GM21447 (cell line): Measurements from ENCODE around the gene KIAA0825.

Experiments
- ATAC-seq: cut with Tn5 transposase; IDR thresholded peaks from one replicate; pipeline ENCODE4 v1.9.1; 2021; ENCODE audit not compliant: unreplicated experiment

The KIAA0825 gene

GRCh38 chr5:94260096-94260495 lies 358.3 kb downstream of the KIAA0825 start:
- ATAC-seq: no peak

GRCh38 chr5:94254214-94254613 lies 364.2 kb downstream of the KIAA0825 start:
- no peak for ATAC-seq

DNA sequence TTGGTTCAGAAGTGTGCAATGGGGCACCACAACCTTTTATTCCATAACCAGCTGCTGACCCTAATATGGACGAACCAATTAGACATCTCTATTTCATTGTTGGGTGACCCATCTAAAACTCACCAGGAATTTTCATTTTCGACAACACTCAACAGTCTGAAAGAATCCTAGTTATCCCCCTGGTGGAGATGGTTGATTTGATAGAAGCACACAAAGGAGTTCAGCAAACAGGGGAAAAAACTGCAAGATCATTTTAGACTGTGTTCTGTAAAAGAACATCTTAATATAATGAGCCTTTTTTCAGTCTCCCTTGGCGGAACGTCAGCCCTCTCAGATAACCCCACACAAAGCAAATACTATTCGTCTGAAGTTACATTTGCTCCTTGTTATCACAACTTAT lies 367.4 kb downstream of the KIAA0825 start:
- ATAC-seq: no peak

DNA sequence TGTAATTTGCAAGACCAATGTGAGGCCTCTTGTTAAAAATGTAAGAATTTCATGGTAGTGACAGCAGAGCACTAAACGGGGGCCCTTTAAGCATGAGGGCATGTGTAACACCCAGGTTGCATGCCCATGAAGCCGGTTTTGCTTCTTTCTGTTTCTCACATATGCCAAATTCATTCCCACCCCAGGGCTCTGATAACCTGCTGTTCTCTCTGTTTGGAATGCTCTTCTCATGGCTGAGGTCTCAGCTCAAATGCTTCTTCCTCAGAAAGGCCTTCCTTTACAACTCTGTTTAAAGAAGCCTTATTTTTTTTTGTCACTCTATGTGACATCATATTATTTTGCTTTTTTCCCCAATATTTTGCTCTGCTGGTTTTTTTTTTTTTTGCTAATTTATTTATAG lies 369.0 kb downstream of the KIAA0825 start:
- ATAC-seq: no peak

GRCh38 chr5:94248175-94248875 lies 370.1 kb downstream of the KIAA0825 start:
- ATAC-seq: no peak

DNA sequence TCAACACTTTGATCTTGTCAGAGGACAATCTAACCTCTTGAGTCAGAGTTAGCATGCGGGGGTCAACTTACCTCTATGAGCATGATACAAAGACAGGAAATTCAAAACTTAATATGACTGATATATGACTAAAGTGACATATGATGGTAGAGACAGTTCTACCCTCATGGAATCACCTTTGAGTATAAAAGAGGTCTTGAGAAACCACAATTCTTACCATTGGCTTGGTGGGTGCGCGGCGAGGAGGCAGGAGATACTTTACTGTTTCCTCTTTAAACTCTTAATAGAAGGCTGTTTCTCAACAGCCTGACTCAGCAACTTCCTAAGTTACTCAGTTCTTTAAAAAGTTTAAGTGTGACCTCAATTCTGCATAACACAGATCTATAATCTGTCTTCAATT lies 372.8 kb downstream of the KIAA0825 start:
- no peak for ATAC-seq

- ATAC-seq: no peak
Measured at GRCh38 chr5:94244921-94245320, 373.5 kb downstream of the KIAA0825 start.

DNA sequence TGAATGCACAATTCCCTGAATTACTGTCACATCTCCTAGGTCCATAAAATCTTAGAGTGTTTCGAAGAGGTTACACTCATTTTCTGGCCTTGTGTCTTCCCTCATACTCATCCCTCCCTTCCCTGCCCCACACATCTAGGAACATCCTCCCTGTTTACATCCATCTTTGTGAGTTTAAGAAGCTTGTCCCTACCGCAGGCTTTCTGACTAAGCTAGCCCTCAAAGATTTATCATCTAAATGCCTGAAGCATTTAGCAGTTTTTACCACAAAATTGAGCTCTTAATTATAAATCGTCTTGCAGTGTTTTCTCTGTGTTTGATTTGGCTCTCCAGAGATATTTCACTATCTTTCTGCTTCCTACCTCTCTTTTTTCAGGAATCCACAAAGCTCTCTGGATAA lies 374.8 kb downstream of the KIAA0825 start:
- no peak for ATAC-seq

DNA sequence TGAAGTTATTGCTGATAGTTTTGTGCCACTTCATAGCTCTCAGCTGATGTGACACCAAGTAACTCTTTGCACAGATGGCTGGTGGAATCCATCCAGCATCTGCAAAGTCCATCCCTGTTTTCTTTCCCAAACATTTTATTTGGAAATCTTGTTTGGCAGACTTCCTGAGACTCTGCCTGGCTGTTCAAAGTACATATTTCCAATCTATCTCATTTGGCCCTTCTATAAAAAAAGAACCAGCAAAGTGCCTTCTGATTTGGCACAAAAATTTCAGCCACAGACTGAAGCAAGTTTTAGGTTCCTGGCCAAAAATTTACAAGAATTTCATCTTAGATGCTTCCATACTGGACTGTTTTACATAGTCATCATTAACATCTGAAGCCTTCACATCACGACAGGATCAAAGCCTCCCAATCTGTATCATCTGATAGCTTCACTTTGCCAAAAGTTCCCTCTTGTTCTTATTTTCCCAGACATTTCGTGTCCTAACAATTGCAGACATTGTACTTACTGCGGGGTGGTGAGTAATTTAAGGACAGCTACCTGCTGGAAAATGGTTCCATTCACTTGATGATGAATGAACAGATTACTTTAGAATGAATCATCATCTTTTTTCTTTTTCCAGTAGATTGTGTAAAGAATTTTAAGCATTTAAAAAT lies 377.3 kb downstream of the KIAA0825 start:
- ATAC-seq: no peak

- ATAC-seq: no peak
Measured at GRCh38 chr5:94240596-94240992, 377.8 kb downstream of the KIAA0825 start.

GRCh38 chr5:94240134-94240533 lies 378.3 kb downstream of the KIAA0825 start:
- ATAC-seq: no peak

GRCh38 chr5:94239266-94239665 lies 379.1 kb downstream of the KIAA0825 start:
- no peak for ATAC-seq

- ATAC-seq: no peak
Measured at GRCh38 chr5:94234987-94235386, 383.4 kb downstream of the KIAA0825 start.

DNA sequence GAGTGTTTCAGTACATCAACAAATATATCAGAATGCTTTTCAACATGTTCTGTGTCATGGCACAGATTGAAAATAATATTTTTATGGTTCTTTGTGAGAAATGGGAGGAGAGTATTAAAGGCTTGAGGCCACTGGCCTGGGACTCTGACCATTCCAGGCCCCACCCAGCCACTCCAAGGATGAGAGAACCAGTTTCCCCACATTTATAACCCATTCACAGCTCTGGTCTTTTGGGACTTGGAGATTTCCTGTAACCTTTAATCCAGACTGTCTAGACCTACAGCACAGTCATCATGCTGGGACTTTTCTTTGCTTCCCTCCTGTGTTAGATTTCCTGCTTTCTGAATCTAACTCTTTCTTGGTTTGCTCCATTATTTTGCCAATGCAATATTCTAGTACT lies 389.6 kb downstream of the KIAA0825 start:
- no peak for ATAC-seq

GRCh38 chr5:94223235-94223634 lies 395.2 kb downstream of the KIAA0825 start:
- ATAC-seq: no peak

DNA sequence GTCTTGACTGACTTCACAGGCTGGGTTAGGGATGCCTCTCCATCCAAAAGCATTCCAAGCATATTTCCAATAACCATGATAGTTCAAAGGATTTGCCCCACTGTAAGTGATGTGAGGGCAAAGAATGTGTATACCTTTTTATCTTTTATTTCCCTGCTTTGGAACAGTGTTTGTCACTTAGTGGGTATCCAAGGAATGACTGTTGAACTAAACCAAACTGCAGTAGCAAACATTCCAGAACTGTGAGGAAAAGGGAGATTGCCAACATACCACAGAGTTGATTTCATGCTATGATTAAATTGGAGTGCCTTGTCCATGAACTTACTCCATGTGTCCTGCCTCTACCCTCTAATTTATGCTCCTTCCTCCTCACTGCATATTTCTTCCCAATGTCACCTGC lies 400.0 kb downstream of the KIAA0825 start:
- ATAC-seq: no peak

- no peak for ATAC-seq
Measured at GRCh38 chr5:94217745-94218144, 400.7 kb downstream of the KIAA0825 start.

GRCh38 chr5:94217216-94217615 lies 401.2 kb downstream of the KIAA0825 start:
- no peak for ATAC-seq

GRCh38 chr5:94212476-94212875 lies 405.9 kb downstream of the KIAA0825 start:
- no peak for ATAC-seq

DNA sequence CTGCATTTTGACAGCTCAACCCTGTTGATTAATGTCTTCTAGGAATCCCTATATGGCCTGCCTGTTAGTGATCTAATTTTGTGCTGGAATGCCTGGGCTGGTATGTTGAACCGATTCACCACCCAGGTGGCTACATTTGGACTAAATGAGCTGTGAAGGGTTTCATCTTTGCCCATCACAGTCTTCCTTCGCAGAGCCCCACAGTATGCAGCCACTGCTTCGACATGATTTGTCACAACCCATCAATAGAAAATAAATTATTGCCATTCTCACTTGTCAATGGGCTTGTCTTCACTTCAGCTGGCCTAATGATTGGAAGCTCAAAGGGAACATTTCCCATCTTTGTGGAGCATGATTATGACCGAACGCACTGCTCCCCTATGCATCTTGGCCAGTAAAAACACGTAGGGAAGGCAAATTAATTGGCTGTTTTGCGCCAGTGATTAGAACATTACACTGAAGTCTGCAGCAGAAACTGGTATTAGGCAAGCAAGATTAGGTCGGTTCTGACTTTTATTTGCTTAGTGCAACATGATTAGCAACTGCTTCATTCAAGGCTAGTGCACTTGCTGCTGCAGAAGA lies 408.5 kb downstream of the KIAA0825 start:
- ATAC-seq: no peak

DNA sequence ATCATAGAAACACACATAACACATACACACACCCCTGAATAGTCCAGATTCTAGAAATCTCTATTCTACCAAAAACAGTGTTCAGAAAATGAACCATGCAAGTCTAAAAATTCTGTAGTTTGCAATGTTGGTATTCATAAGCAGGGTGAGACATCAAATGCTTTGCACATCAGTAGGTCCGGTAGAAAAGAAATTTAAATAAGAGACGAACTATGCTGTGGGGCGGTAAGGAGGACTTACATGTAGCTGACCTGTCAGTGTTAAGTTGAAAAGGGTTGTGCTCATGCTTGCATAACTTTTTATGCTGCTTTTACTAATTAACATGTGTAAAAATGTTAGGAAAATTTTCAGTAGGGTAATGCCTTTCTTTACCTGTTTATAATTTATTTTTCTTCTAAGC lies 409.1 kb downstream of the KIAA0825 start:
- no peak for ATAC-seq

DNA sequence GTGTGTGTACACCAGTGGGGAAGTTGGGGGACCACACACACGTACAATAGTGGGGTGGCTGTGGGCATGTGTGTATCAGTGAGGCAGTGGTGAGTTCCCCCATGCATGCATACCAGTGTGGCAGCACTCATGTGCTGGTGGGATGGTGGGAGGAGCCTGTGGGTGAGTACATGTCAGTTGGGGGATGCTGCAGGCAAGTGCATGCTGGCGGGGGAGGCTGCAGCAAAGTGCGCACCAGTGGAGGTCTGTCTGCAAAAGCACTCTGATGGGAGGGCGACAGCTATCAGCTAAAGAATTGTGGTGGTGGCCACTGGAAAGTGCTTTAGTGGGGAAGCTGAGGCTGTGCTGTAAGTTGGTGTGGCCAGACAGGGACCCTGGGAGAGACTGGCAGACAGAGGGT lies 418.8 kb downstream of the KIAA0825 start:
- no peak for ATAC-seq
